HepG2 (cell line): ENCODE data around the gene NOTCH3. TPM values are rescaled to one million over a fixed set of nuclear protein-coding genes. Genes with fewer than 3 reads are reported as not detected.

ENCODE experiments used
- CBFB ChIP-seq: sonication (generic); formaldehyde crosslinking; IDR thresholded peaks from 2 replicates; pipeline ENCODE4 v1.4.0; 2020; ENCODE audit warnings: missing genetic modification reagents
- CBX2 ChIP-seq, 2 experiments: fragments of 200-600 bp in 1 of 2; sonication (generic); formaldehyde crosslinking in 1 of 2; IDR thresholded peaks; 2 replicates each; pipeline versions ENCODE4 v1.7.0 to v1.8.1; 2018 to 2022; ENCODE audit warnings: low read depth in 2 of 2, low read length in 1 of 2, mild to moderate bottlenecking in 1 of 2, missing genetic modification reagents in 1 of 2
- HDAC6 ChIP-seq: fragments of 200-600 bp; sonication (generic); IDR thresholded peaks from 2 replicates; pipeline ENCODE4 v1.7.0; 2017; ENCODE audit warnings: mild to moderate bottlenecking, antibody characterized with exemption, low read length, low read depth
- HNF4A ChIP-seq: sonication (generic); formaldehyde crosslinking; IDR thresholded peaks from 2 replicates; pipeline ENCODE4 v1.4.0; 2020; ENCODE audit warnings: missing genetic modification reagents
- HOXA9 ChIP-seq: sonication (generic); formaldehyde crosslinking; IDR thresholded peaks from 2 replicates; pipeline ENCODE4 v1.8.1; 2022; ENCODE audit warnings: missing genetic modification reagents, mild to moderate bottlenecking, moderate library complexity, borderline replicate concordance
- HOXD1 ChIP-seq: sonication (generic); formaldehyde crosslinking; IDR thresholded peaks from 2 replicates; pipeline ENCODE4 v1.5.0; 2020; ENCODE audit warnings: missing genetic modification reagents
- IKZF1 ChIP-seq: fragments of 450-650 bp; IDR thresholded peaks from 2 replicates; pipeline ENCODE4 v1.7.1; 2016
- ISL2 ChIP-seq: sonication (generic); formaldehyde crosslinking; IDR thresholded peaks from 2 replicates; pipeline ENCODE4 v1.5.0; 2020; ENCODE audit warnings: missing genetic modification reagents
- SOX5 ChIP-seq: IDR thresholded peaks from 2 replicates; pipeline ENCODE4 v1.6.1; 2016; ENCODE audit warnings: borderline replicate concordance
- SOX6 ChIP-seq, 2 experiments: fragments of 450-650 bp in 1 of 2; sonication (generic) in 1 of 2; formaldehyde crosslinking in 1 of 2; IDR thresholded peaks; 2 replicates each; pipeline versions ENCODE4 v1.4.0 to v1.6.1; 2017 to 2020; ENCODE audit warnings: antibody characterized with exemption in 1 of 2, mild to moderate bottlenecking in 1 of 2, missing genetic modification reagents in 1 of 2
- TBL1XR1 ChIP-seq: fragments of 150-350 bp; IDR thresholded peaks from 2 replicates; pipeline ENCODE4 v1.6.1; 2014; ENCODE audit warnings: borderline replicate concordance, low read length; ENCODE audit not compliant: partially characterized antibody
- ZFP36L1 ChIP-seq: sonication (generic); formaldehyde crosslinking; IDR thresholded peaks from 2 replicates; pipeline ENCODE4 v1.8.0; 2022; ENCODE audit warnings: mild to moderate bottlenecking, missing genetic modification reagents, moderate library complexity
- ZNF160 ChIP-seq: sonication (generic); formaldehyde crosslinking; IDR thresholded peaks from 2 replicates; pipeline ENCODE4 v1.8.0; 2022; ENCODE audit warnings: mild to moderate bottlenecking, inconsistent platforms, missing genetic modification reagents
- ZNF350 ChIP-seq: sonication (generic); formaldehyde crosslinking; IDR thresholded peaks from 2 replicates; pipeline ENCODE4 v1.4.0; 2020; ENCODE audit warnings: mild to moderate bottlenecking, low read depth, missing genetic modification reagents, borderline replicate concordance
- ZNF501 ChIP-seq: sonication (generic); formaldehyde crosslinking; IDR thresholded peaks from 2 replicates; pipeline ENCODE4 v1.5.1; 2020; ENCODE audit warnings: mild to moderate bottlenecking, moderate library complexity, missing genetic modification reagents
- ZNF878 ChIP-seq: sonication (generic); formaldehyde crosslinking; IDR thresholded peaks from 2 replicates; pipeline ENCODE4 v1.8.1; 2023; ENCODE audit warnings: mild to moderate bottlenecking, missing genetic modification reagents, moderate library complexity
- polyA plus RNA-seq, 8 experiments: library from polyadenylated mRNA; depleted of rRNA in 3 of 8; stranded (reverse) in 7 of 8; unstranded in 1 of 8; fragments of >200 nt; fragmentation: Illumina TruSeq in 4 of 8; extraction: Trizol in 4 of 8; gene quantifications; 2 replicates each; pipeline versions ENCODE4 v1.2.1 to v1.2.3, GENCODE V29; 2011 to 2016; ENCODE audit warnings: low read depth in 4 of 8, missing spikeins in 1 of 8, mixed read lengths in 1 of 8; ENCODE audit not compliant: insufficient read depth in 1 of 8
- total RNA-seq, 5 experiments: library from RNA; depleted of rRNA; stranded (reverse); fragments of >200 nt; fragmentation: Illumina TruSeq; extraction: Trizol; gene quantifications; 2 replicates each; pipeline ENCODE4 v1.2.3, GENCODE V29; 2016; ENCODE audit warnings: low read depth in 1 of 5
- TF ChIP-seq, protein P1 (sequence below): sonication (generic); formaldehyde crosslinking; IDR thresholded peaks from 2 replicates; pipeline ENCODE4 v1.4.0; 2020; ENCODE audit warnings: missing genetic modification reagents
- TF ChIP-seq, protein P2 (sequence below): sonication (generic); formaldehyde crosslinking; IDR thresholded peaks from 2 replicates; pipeline ENCODE4 v1.5.1; 2020; ENCODE audit warnings: mild to moderate bottlenecking, missing genetic modification reagents, borderline replicate concordance
- TF ChIP-seq, protein P3 (sequence below): sonication (generic); formaldehyde crosslinking; IDR thresholded peaks from 2 replicates; pipeline ENCODE4 v1.8.1; 2023; ENCODE audit warnings: mild to moderate bottlenecking, missing genetic modification reagents
- TF ChIP-seq, protein P4 (sequence below): sonication (generic); formaldehyde crosslinking; IDR thresholded peaks from 2 replicates; pipeline ENCODE4 v1.8.1; 2023; ENCODE audit warnings: mild to moderate bottlenecking, moderate library complexity, missing genetic modification reagents

Gene NOTCH3
- total and polyA plus RNA-seq, 2 of the 13 experiments (the other 11 are each of a cell fraction or from before 2014, with no cell fraction given) = 0.09 to 0.28 TPM

DNA sequence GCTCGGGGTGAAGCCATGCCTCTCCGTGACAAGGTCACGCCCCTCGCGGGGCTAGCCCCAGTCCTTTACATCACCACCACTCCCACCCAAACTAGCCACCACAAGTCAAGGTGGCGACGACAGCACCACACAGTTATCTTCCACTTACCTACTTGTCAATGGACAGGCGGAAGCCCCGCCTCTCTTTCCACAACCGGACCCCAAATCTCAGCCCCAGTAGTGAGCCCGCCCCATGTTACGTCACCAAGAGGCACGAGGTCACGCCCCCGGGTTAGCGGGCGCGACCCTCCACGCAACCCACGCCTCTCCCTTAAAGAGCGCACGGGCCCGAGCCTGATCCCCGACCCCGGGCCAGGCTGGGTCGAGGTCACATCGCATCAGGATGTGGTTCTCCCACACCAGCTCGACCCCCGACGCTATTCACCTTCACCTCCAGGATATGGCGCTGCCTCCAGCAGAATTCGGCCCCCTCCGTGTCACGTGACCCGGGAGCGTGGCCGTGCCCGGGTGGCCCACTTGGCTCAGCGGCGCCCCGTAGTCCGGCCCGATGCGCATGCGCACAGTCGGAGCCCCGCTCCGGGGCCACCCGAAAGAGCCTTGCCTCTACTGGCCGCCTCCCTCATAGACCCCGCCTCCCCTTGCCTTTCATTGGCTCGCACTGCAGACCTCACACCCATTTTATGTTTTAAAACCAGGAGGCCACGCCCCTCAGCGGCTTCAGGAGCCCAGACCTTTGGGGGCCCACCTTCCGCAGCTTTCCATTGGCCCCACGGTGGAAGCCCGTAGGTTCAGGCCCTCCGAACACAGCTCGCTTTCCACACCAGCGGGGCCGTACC, 75.3 kb downstream of the NOTCH3 start (continued):
- TF ChIP-seq, protein P1, sequence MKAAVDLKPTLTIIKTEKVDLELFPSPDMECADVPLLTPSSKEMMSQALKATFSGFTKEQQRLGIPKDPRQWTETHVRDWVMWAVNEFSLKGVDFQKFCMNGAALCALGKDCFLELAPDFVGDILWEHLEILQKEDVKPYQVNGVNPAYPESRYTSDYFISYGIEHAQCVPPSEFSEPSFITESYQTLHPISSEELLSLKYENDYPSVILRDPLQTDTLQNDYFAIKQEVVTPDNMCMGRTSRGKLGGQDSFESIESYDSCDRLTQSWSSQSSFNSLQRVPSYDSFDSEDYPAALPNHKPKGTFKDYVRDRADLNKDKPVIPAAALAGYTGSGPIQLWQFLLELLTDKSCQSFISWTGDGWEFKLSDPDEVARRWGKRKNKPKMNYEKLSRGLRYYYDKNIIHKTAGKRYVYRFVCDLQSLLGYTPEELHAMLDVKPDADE (CRISPR knock-in tag) = no peak; the same call in 1 of the 2 replicates
- TF ChIP-seq, protein P2, sequence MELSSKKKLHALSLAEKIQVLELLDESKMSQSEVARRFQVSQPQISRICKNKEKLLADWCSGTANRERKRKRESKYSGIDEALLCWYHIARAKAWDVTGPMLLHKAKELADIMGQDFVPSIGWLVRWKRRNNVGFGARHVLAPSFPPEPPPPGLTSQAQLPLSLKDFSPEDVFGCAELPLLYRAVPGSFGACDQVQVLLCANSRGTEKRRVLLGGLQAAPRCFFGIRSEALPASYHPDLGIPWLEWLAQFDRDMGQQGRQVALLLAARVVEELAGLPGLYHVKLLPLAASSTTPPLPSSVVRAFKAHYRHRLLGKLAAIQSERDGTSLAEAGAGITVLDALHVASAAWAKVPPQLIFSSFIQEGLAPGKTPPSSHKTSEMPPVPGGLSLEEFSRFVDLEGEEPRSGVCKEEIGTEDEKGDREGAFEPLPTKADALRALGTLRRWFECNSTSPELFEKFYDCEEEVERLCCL (CRISPR knock-in tag) = no peak
- TF ChIP-seq ZFP36L1 (CRISPR knock-in tag) = 0 out of 2 replicates have a peak, but pooled peaks have one; percentile 46
- peak; percentile 71; the same call in 1 of the 2 replicates for TF ChIP-seq ZNF878 (CRISPR knock-in tag)
- no peak for TF ChIP-seq HDAC6
- TF ChIP-seq, protein P3, sequence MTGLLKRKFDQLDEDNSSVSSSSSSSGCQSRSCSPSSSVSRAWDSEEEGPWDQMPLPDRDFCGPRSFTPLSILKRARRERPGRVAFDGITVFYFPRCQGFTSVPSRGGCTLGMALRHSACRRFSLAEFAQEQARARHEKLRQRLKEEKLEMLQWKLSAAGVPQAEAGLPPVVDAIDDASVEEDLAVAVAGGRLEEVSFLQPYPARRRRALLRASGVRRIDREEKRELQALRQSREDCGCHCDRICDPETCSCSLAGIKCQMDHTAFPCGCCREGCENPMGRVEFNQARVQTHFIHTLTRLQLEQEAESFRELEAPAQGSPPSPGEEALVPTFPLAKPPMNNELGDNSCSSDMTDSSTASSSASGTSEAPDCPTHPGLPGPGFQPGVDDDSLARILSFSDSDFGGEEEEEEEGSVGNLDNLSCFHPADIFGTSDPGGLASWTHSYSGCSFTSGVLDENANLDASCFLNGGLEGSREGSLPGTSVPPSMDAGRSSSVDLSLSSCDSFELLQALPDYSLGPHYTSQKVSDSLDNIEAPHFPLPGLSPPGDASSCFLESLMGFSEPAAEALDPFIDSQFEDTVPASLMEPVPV = no peak
- TF ChIP-seq ZNF350 (CRISPR knock-in tag) = peak; percentile 75
- TF ChIP-seq ISL2 (CRISPR knock-in tag) = peak; percentile 49; the same call in 1 of the 2 replicates
- TF ChIP-seq CBX2 (IDR thresholded peaks at IDR 0.05; ENCODE audit: low read depth, low read length) = no peak
- TF ChIP-seq CBX2 (CRISPR knock-in tag; IDR thresholded peaks at IDR 0.05; ENCODE audit: low read depth) = no peak
- TF ChIP-seq TBL1XR1 = peak; percentile 25
- TF ChIP-seq HOXD1 (CRISPR knock-in tag) = peak; percentile 79
- TF ChIP-seq ZNF160 = peak; percentile 8; the same call in 1 of the 2 replicates
- peak; percentile 14; the same call in 1 of the 2 replicates for TF ChIP-seq HNF4A
- peak; percentile 68 for TF ChIP-seq ZNF501 (CRISPR knock-in tag)
- TF ChIP-seq SOX6 (IDR thresholded peaks at IDR 0.05) = no peak
- TF ChIP-seq SOX6 (CRISPR knock-in tag; IDR thresholded peaks at IDR 0.05) = peak; percentile 76
- TF ChIP-seq, protein P4, sequence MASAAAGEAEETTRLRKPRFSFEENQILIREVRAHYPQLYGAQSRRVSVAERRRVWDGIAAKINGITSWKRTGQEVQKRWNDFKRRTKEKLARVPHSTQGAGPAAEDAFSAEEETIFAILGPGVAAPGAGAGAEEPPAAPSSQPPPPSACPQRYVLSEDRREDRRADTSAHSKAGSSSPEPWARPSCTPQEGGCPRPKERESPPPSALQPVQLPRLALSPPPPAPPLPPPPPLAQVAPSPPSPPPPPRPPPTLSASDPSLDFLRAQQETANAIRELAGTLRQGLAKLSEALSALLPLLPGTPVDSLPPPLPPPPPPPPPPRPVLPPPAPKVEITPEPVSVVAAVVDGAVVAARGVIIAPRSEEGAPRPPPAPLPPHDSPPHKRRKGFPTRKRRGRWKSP (CRISPR knock-in tag) = peak; percentile 70
- no peak for TF ChIP-seq HOXA9
- no peak for TF ChIP-seq IKZF1
- 0 out of 2 replicates have a peak, but pooled peaks have one; percentile 70 for TF ChIP-seq CBFB (CRISPR knock-in tag)
- 0 out of 2 replicates have a peak, but pooled peaks have one; percentile 20 for TF ChIP-seq SOX5 (CRISPR knock-in tag)
